HEK293 (cell line): ENCODE results near the gene PKN1.
"Not testable (repeated sequence)": the region's sequence is repeated elsewhere in the genome, so short reads cannot be mapped to it uniquely, and the experiment has no call there.

Experiments
- CTCF ChIA-PET: fragments of 350-600 bp; formaldehyde crosslinking; extraction: SDS; loops from one replicate; lab custom pipeline; 2021; ENCODE audit warnings: antibody characterized with exemption; lab: Yijun Ruan, JAX
- POLR2A ChIA-PET: fragments of 300-600 bp; formaldehyde crosslinking; extraction: SDS; loops from one replicate; lab custom pipeline; 2020; ENCODE audit warnings: antibody characterized with exemption, inconsistent platforms; lab: Yijun Ruan, JAX
- H3K27ac ChIP-seq: fragments of 200-500 bp; sonication (Bioruptor generic); 2 replicates; pipeline ENCODE4 v1.5.1; 2014; ENCODE audit warnings: low read depth, low read length, control low read depth, inconsistent platforms; ENCODE audit errors: extremely low read depth
- H3K36me3 ChIP-seq, 2 experiments: fragments of 200-500 bp in 1 of 2; sonication (Bioruptor generic) in 1 of 2; 1 replicate in 1 of 2; 2 replicates in 1 of 2; pipeline ENCODE4 v1.5.1; 2014 to 2017; ENCODE audit warnings: inconsistent platforms in 2 of 2, low read length in 2 of 2; ENCODE audit not compliant: control insufficient read depth in 2 of 2, insufficient read depth in 1 of 2
- H3K4me1 ChIP-seq: fragments of 200-500 bp; sonication (Bioruptor generic); 2 replicates; pipeline ENCODE4 v1.5.1; 2014; ENCODE audit warnings: mild to moderate bottlenecking, low read length, inconsistent platforms; ENCODE audit not compliant: control insufficient read depth, insufficient read depth
- H3K4me3 ChIP-seq: 2 replicates; pipeline ENCODE4 v1.5.1; 2011; ENCODE audit warnings: low read depth, mild to moderate bottlenecking, control low read depth, low read length, moderate library complexity
- H3K9me3 ChIP-seq: fragments of 200-500 bp; sonication (Bioruptor generic); 2 replicates; pipeline ENCODE4 v1.5.1; 2014; ENCODE audit warnings: low read depth, low read length, inconsistent platforms; ENCODE audit not compliant: control insufficient read depth, insufficient read depth
- BCL11B ChIP-seq: fragments of 450-650 bp; formaldehyde crosslinking; IDR thresholded peaks from 2 replicates; pipeline ENCODE4 v1.5.1; 2016; ENCODE audit warnings: low read depth, missing biosample characterization, missing genetic modification characterization
- KLF9 ChIP-seq: fragments of 450-650 bp; formaldehyde crosslinking; IDR thresholded peaks from 2 replicates; pipeline ENCODE4 v1.5.1; 2016; ENCODE audit warnings: missing biosample characterization, missing genetic modification characterization, low read depth
- MZF1 ChIP-seq: fragments of 450-650 bp; formaldehyde crosslinking; IDR thresholded peaks from 2 replicates; pipeline ENCODE4 v1.5.1; 2017; ENCODE audit warnings: missing biosample characterization, missing genetic modification characterization, borderline replicate concordance
- ZFP69B ChIP-seq: fragments of 450-650 bp; formaldehyde crosslinking; IDR thresholded peaks from 2 replicates; pipeline ENCODE4 v1.5.1; 2016; ENCODE audit warnings: missing biosample characterization, missing genetic modification characterization
- ZNF146 ChIP-seq: fragments of 450-650 bp; formaldehyde crosslinking; IDR thresholded peaks from 2 replicates; pipeline ENCODE4 v1.5.1; 2016; ENCODE audit warnings: missing biosample characterization, missing genetic modification characterization
- ZNF248 ChIP-seq: fragments of 450-650 bp; formaldehyde crosslinking; IDR thresholded peaks from 2 replicates; pipeline ENCODE4 v1.5.1; 2017; ENCODE audit warnings: missing biosample characterization, missing genetic modification characterization
- ZNF274 ChIP-seq, 2 experiments: fragments of 200-500 bp in 1 of 2; fragments of 450-650 bp in 1 of 2; sonication (Bioruptor generic) in 1 of 2; formaldehyde crosslinking in 1 of 2; IDR thresholded peaks; 2 replicates each; pipeline versions ENCODE4 v1.5.1 to v1.6.1; 2014 to 2016; ENCODE audit warnings: borderline replicate concordance in 1 of 2, inconsistent platforms in 1 of 2, low read length in 1 of 2, missing biosample characterization in 1 of 2, missing genetic modification characterization in 1 of 2
- ZNF311 ChIP-seq: fragments of 450-650 bp; formaldehyde crosslinking; IDR thresholded peaks from 2 replicates; pipeline ENCODE4 v1.5.1; 2017; ENCODE audit warnings: missing biosample characterization, missing genetic modification characterization, borderline replicate concordance
- ZNF341 ChIP-seq: fragments of 450-650 bp; formaldehyde crosslinking; IDR thresholded peaks from 2 replicates; pipeline ENCODE4; 2016; ENCODE audit warnings: low read depth, missing biosample characterization, missing genetic modification characterization
- ZNF391 ChIP-seq: fragments of 450-650 bp; formaldehyde crosslinking; IDR thresholded peaks from 2 replicates; pipeline ENCODE4 v1.5.1; 2016; ENCODE audit warnings: low read depth, missing biosample characterization, missing genetic modification characterization, borderline replicate concordance
- ZNF404 ChIP-seq: fragments of 450-650 bp; formaldehyde crosslinking; IDR thresholded peaks from 2 replicates; pipeline ENCODE4 v1.5.1; 2017; ENCODE audit warnings: missing biosample characterization, missing genetic modification characterization
- ZNF510 ChIP-seq: fragments of 450-650 bp; formaldehyde crosslinking; IDR thresholded peaks from 2 replicates; pipeline ENCODE4 v1.5.1; 2018; ENCODE audit warnings: mild to moderate bottlenecking, missing genetic modification characterization, missing biosample characterization; ENCODE audit not compliant: insufficient replicate concordance
- ZNF626 ChIP-seq: fragments of 450-650 bp; sonication (Bioruptor Pico); formaldehyde crosslinking; IDR thresholded peaks from 2 replicates; pipeline ENCODE4 v1.5.1; 2018; ENCODE audit warnings: missing biosample characterization, missing genetic modification characterization, inconsistent platforms
- ZNF830 ChIP-seq: fragments of 450-650 bp; IDR thresholded peaks from 2 replicates; pipeline ENCODE4 v1.5.0; 2018; ENCODE audit warnings: missing biosample characterization, missing genetic modification characterization, low read depth, mild to moderate bottlenecking, moderate library complexity
- ZNF843 ChIP-seq: fragments of 450-650 bp; formaldehyde crosslinking; IDR thresholded peaks from 2 replicates; pipeline ENCODE4 v1.5.1; 2016; ENCODE audit warnings: missing biosample characterization, missing genetic modification characterization
- TF ChIP-seq, protein P1 (sequence below): fragments of 450-650 bp; formaldehyde crosslinking; IDR thresholded peaks from 2 replicates; pipeline ENCODE4 v1.5.1; 2016; ENCODE audit warnings: missing biosample characterization, missing genetic modification characterization

Gene PKN1

GRCh38 chr19:14402332-14403144 lies 30.6 kb upstream of the PKN1 start (continued):
- TF ChIP-seq ZNF404 (tag by site-specific recombination) (no peak), ZNF391 (tag by site-specific recombination) (no peak), ZNF146 (tag by site-specific recombination) (no peak), ZNF274 (IDR thresholded peaks at IDR 0.05; ENCODE audit: low read length) (no peak), ZNF274 (tag by site-specific recombination; IDR thresholded peaks at IDR 0.05; ENCODE audit: borderline replicate concordance) (no peak), ZNF510 (tag by site-specific recombination) (no peak)
- TF ChIP-seq, protein P1, sequence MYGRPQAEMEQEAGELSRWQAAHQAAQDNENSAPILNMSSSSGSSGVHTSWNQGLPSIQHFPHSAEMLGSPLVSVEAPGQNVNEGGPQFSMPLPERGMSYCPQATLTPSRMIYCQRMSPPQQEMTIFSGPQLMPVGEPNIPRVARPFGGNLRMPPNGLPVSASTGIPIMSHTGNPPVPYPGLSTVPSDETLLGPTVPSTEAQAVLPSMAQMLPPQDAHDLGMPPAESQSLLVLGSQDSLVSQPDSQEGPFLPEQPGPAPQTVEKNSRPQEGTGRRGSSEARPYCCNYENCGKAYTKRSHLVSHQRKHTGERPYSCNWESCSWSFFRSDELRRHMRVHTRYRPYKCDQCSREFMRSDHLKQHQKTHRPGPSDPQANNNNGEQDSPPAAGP: peak; percentile 69

DNA sequence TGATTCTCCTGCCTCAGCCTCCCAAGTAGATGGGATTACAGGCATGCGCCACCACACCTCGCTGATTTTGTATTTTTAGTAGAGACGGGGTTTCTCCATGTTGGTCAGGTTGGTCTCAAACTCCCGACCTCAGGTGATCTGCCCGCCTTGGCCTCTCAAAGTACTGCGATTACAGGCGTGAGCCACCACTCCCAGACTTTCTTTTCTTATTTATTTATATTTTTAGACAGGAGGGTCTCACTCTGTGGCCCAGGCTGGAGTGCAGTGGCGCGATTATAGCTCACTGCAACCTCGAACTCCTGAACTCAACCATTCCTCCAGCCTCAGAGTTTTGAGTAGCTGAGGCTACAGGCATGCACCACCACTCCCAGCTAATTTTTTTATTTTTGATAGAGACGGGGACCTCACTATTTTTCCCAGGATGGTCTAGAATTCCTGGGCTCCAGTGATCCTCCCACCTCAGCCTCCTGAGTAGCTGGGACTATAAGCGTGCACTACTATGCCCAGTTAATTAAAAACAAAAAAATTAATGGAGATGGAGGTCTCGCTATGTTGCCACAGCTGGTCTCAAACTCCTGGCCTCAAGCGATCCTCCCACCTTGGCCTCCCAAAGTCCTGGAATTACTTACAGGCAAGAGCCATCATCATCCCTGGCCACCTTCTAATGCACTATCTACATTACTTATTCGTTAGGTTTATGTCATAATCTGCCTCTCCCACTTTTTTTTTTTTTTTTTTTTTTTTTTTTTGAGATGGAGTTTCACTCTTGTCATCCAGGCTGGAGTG lies 29.8 kb upstream of the PKN1 start:
- not testable (repeated sequence) for H3K9me3 ChIP-seq, H3K27ac ChIP-seq, H3K4me3 ChIP-seq, H3K4me1 ChIP-seq
- H3K36me3 ChIP-seq: peaks cover 18 to 51% of the 10 kb centered on the region in 2 experiments; a peak in 2 of 3 replicates
- ChIA-PET POLR2A (interaction anchor here (0.6 kb wide), 1 partner anchor 15 kb away, joined by 3 read pairs; the partner anchor contains the start of gene DDX39A), CTCF (interaction anchor here (1.6 to 4.3 kb wide), 2 partner anchors 40 to 203 kb away, joined by 4 to 47 read pairs; no protein-coding TSS in a partner anchor)

- H3K9me3 ChIP-seq: no peaks in the 10 kb centered on the region
- no peak overlapping the region for H3K27ac ChIP-seq
- ChIA-PET POLR2A (interaction anchor here (0.5 to 2.9 kb wide), 2 partner anchors 105 to 268 kb away, joined by 5 to 17 read pairs; partner anchors contain the start of gene ASF1B), CTCF (interaction anchor here (0.5 to 4.3 kb wide), 3 partner anchors 41 to 1225 kb away, joined by 3 to 47 read pairs (median 4); no protein-coding TSS in a partner anchor)
- no peaks in the 10 kb centered on the region for H3K4me1 ChIP-seq
- TF ChIP-seq KLF9 (tag by site-specific recombination) (no peak), BCL11B (tag by site-specific recombination) (no peak), ZNF311 (tag by site-specific recombination) (no peak), MZF1 (tag by site-specific recombination) (no peak), ZNF843 (tag by site-specific recombination) (no peak), ZNF830 (tag by site-specific recombination) (no peak), ZNF248 (tag by site-specific recombination) (no peak), ZNF626 (tag by site-specific recombination) (no peak)
- no peak overlapping the region for H3K4me3 ChIP-seq
- peaks cover 23 to 61% of the 10 kb centered on the region in 2 experiments; a peak in 2 of 3 replicates for H3K36me3 ChIP-seq
Measured at GRCh38 chr19:14404312-14404711, 28.8 kb upstream of the PKN1 start.

DNA sequence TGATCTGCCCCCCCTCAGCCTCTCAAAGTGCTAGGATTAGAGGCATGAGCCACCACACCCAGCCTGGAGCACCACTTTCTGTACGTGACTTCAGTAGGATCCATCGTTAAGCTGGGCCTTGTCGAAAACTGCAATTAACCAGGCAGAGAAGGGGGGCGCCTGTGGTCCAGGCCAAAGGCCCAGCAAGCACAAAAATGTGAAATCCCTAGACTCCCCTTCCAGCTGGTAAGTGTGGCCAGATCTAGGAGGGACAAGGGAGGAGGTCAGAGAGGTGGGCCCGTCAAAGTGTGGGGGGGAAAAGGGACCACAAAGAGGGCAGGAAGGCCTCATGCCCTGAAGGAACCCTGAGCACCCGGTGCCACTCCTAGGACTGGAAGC lies 27.7 kb upstream of the PKN1 start:
- no peak overlapping the region for H3K27ac ChIP-seq
- H3K36me3 ChIP-seq: peaks cover 19 to 71% of the 10 kb centered on the region in 2 experiments; a peak in 2 of 3 replicates
- CTCF ChIA-PET: interaction anchor here (0.5 to 4.3 kb wide), 15 partner anchors 10 to 269 kb away, joined by 3 to 47 read pairs (median 6); partner anchors contain the start of genes ADGRE5, ASF1B and DDX39A
- H3K9me3 ChIP-seq: no peaks in the 10 kb centered on the region
- H3K4me1 ChIP-seq: no peaks in the 10 kb centered on the region
- POLR2A ChIA-PET: interaction anchor here (0.7 to 2.9 kb wide), 8 partner anchors 13 to 269 kb away, joined by 3 to 17 read pairs (median 4); partner anchors contain the start of genes ADGRE5, ASF1B and DNAJB1
- H3K4me3 ChIP-seq: no peak overlapping the region
- TF ChIP-seq ZNF341 (tag by site-specific recombination) (no peak), ZFP69B (peak; percentile 3)
